CD4-positive, alpha-beta T cell treated with Interleukin-15 for 1 hour (primary cell): ENCODE measurements around the gene GRAMD2A.
A peak's percentile ranks its signal among the peaks of the same experiment; 100 is the strongest.

ENCODE experiments used
- DNase-seq: peaks from one replicate; pipeline ENCODE4 v3.0.0-alpha.2; 2020

Gene GRAMD2A

GRCh38 chr15:72216079-72216478 is 18.5 kb upstream of the GRAMD2A start:
- no peak for DNase-seq

GRCh38 chr15:72207558-72208085 is 10.0 kb upstream of the GRAMD2A start:
- no peak for DNase-seq

- DNase-seq = no peak
Observed at GRCh38 chr15:72206677-72207000, 9.1 kb upstream of the GRAMD2A start.

GRCh38 chr15:72205896-72206676 is 8.5 kb upstream of the GRAMD2A start:
- DNase-seq = no peak

GRCh38 chr15:72205273-72205672 is 7.7 kb upstream of the GRAMD2A start:
- DNase-seq = no peak

GRCh38 chr15:72203507-72203837 is 5.9 kb upstream of the GRAMD2A start:
- DNase-seq = no peak

- no peak for DNase-seq
Observed at GRCh38 chr15:72202801-72203506, 5.4 kb upstream of the GRAMD2A start.

GRCh38 chr15:72202302-72202701 is 4.7 kb upstream of the GRAMD2A start:
- DNase-seq = no peak

- DNase-seq = no peak
Observed at GRCh38 chr15:72201391-72201921, 3.9 kb upstream of the GRAMD2A start.

GRCh38 chr15:72200395-72201237 is 3.0 kb upstream of the GRAMD2A start:
- no peak for DNase-seq

- DNase-seq = peak; percentile 72
Observed at GRCh38 chr15:72199721-72200212, 2.2 kb upstream of the GRAMD2A start.

GRCh38 chr15:72199205-72199515 is 1.6 kb upstream of the GRAMD2A start:
- DNase-seq = no peak

GRCh38 chr15:72198356-72199204 is 993 bp upstream of the GRAMD2A start:
- no peak for DNase-seq

GRCh38 chr15:72197041-72197459 is 537 bp downstream of the GRAMD2A start:
- DNase-seq = no peak

GRCh38 chr15:72196409-72197040 is 1.1 kb downstream of the GRAMD2A start:
- no peak for DNase-seq

GRCh38 chr15:72195101-72195511 is 2.5 kb downstream of the GRAMD2A start:
- peak; percentile 60 for DNase-seq

GRCh38 chr15:72193836-72194396 is 3.7 kb downstream of the GRAMD2A start:
- DNase-seq = no peak

- DNase-seq = no peak
Observed at GRCh38 chr15:72192416-72192815, 5.2 kb downstream of the GRAMD2A start.

- DNase-seq = no peak
Observed at GRCh38 chr15:72189250-72189902, 8.2 kb downstream of the GRAMD2A start.

- DNase-seq = no peak
Observed at GRCh38 chr15:72184165-72184811, 13.3 kb downstream of the GRAMD2A start.
